ENCODE data around the gene MAP3K14.

GRCh38 chr17:45225964-45226530 lies 90.8 kb downstream of the MAP3K14 start:
- TF ChIP-seq CTCF (IDR thresholded peaks at IDR 0.05; ENCODE audit: low read depth, low read length, missing input control) (no peak), TAF1 (conservative IDR thresholded peaks at IDR 0.05) (no peak), REST (IDR thresholded peaks at IDR 0.05) (no peak), EGR1 (IDR thresholded peaks at IDR 0.05; ENCODE audit: low read depth in 2 of 2) (no peak), SP1 (IDR thresholded peaks at IDR 0.05) (peak; percentile 16)

All from liver (tissue), 3 donors.